DMS153 treated with DMSO at 0.1 percent for 48 hours (cell line): Measurements from ENCODE around the gene LSM5.

Experiments
- DNase-seq: peaks from one replicate; lab custom pipeline; 2025; ENCODE audit not compliant: unreplicated experiment; lab: John Stamatoyannopoulos, UW

The LSM5 gene

GRCh38 chr7:32462977-32463376 lies 27.2 kb downstream of the LSM5 start:
- DNase-seq = peak; percentile 41

DNA sequence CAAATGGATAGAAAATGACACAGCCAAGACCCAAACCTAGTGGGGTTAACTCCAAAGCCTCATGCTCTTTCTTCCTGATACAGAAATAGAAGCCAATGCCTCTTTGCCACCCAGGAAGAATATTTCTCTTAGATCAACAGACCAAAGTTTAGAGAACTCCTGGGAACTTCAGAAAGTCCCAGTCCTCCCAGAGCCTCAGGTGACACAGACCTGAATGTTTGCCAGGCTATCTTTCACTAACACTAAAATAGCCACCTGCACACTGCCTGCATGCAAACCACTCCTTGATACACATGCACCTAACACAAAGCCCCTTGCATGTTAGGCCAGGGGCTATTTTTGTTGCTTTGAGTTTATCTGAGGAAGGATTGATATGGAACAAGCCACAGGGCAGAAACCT lies 27.7 kb downstream of the LSM5 start:
- no peak for DNase-seq

GRCh38 chr7:32461484-32461883 lies 28.7 kb downstream of the LSM5 start:
- DNase-seq = no peak

DNA sequence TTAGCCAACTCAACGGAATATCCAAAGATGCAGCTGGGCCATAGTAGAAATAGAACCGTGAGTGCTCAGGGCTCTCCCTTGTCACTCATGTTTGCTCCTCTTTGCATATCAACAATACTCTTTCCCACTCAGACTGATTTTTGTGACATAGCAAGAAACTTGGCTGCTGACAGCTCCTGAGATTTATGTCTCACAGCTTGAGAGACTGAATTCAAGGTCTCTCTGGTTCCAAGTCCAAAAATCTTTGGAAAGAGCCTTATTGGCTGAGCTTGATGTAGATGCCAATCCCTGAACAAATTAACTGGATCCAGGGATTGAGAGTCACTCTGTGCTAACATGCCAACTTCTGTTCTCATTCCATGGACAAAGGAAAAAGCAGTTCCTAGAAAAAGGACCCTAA lies 30.4 kb downstream of the LSM5 start:
- DNase-seq = no peak

DNA sequence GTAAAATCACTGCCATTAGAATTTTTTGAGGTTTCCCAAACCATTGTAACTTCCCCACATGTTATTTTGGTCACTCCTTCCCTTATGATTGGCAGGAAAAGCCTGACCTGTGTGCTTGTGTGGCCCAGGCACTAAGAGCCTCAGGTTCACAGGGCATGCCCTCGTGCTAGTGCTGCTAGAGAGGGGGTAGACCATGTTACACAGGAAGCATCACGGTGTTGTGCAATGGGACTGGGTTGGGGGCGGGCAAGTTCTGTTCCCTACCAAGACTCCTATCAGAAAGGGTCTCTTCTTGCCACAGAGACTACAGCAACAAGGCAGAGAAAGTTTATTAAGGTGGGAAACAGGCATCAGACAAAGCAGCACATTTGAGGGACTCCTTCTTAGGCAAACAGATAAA lies 32.2 kb downstream of the LSM5 start:
- DNase-seq = no peak

DNA sequence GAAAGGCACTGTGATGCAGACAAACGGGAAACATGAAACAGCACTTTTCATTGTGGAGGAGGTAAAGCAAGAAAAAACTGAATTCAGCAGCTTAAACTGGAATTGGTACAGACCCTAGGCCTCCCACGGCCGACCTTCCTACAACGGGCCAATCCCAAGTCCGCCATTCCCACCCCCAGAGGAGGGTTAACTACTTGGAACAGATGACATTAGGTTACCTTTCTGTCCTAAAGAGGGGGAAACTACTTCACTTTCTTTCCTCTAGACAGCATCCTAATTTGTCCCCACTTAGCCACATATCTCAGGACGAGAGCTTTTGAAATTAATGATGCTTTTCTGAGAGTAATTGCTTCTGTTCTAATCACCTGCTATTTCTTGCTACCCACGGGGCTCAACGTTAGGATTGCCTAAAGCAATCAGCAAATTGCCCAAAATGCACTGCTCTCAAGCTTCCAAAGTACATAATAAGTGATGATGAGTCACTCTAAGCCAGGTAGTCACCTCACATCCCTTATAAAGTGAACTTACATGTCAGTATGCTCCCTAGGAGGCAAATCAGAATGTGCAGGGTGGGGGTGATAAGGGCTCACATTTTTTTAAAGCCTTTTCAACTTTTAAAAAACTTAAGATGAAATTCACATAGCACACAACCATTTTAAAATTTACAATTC lies 36.7 kb downstream of the LSM5 start:
- DNase-seq = no peak

DNA sequence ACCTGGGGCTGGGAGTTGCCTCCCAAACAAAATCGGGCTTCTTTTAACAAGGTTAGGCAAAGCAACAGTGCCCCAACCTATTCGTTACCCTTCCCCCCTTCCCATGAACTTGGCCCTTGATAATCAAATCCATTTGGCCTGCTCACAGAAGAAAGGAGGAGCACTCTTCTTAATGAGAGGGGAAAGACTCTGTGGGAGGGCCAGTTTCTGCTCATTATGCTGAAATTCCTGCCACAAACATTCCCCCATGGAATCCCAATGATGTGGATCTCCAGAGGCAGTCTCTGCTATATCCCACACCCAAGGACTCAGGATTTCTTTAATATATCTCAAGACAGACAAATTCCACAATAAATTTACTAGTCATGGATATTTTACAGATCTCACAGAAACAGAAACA lies 43.0 kb downstream of the LSM5 start:
- no peak for DNase-seq

DNA sequence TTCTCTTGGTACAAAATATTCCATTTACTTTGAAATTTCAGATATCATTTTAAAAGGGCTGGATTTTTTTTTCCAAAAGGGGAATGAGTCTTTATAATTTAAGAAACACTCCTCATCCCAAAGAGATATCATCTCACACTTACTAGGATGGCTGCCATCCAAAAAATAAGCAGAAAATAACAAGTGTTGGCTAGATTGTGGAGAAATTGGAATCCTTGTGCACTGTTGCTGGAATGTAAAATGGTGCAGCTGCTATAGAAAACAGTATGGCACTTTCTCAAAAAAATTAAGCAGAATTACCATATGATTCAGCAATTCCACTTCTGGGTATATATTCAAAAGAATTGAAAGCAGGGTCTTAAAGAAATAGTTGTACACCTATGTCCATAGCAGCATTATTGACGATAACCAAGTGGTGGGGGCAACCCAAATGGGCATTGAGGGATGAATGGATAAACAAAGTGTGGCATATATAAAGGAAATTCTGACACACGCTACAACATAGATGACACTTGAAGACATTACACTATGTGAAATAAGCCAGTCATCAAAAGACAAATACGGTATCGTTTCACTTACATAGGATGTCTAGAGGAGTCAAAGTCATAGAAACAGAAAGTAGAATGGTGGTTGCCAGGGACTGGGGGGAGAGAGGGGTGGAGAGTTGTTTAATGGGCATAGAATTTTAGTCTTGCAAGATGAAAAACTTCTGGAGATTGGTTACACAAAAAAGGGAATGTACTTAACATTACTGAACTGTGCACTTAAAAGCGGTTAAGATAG lies 53.8 kb downstream of the LSM5 start:
- no peak for DNase-seq
